Activated B cell treated with CpG ODN at 0.5 μM for 24 hours (primary cell): Measurements from ENCODE around the gene SCO2. TPM values are rescaled to one million over a fixed set of nuclear protein-coding genes. Genes with fewer than 3 reads are reported as not detected.

Source experiments
- ATAC-seq: fragments of 200-7000 bp; cut with Tn5 transposase; one replicate; pipeline ENCODE4 v1.10.0; 2021; ENCODE audit warnings: low read depth, mild to moderate bottlenecking, moderate library complexity
- CTCF ChIA-PET: fragments of 350-600 bp; sonication (Branson Sonifier 250); formaldehyde crosslinking; loops from one replicate; lab custom pipeline; 2021; ENCODE audit warnings: antibody characterized with exemption; lab: Charles Lee
- POLR2A ChIA-PET: fragments of 350-600 bp; sonication (Branson Sonifier 250); formaldehyde crosslinking; loops from one replicate; lab custom pipeline; 2021; ENCODE audit warnings: antibody characterized with exemption; lab: Charles Lee
- DNase-seq: peaks from one replicate; pipeline ENCODE4 v3.0.0; 2022
- H3K27ac Mint-ChIP-seq: one replicate; pipeline ENCODE4 v1.8.0; 2020; ENCODE audit warnings: mixed read lengths
- H3K27me3 Mint-ChIP-seq: one replicate; pipeline ENCODE4 v1.8.0; 2021; ENCODE audit warnings: mixed read lengths
- H3K36me3 Mint-ChIP-seq: one replicate; pipeline ENCODE4 v1.8.0; 2021; ENCODE audit warnings: low read depth, mixed read lengths
- H3K4me1 Mint-ChIP-seq: one replicate; pipeline ENCODE4 v1.8.0; 2021; ENCODE audit warnings: mixed read lengths
- H3K4me3 Mint-ChIP-seq: one replicate; pipeline ENCODE4 v1.8.0; 2020; ENCODE audit warnings: mild to moderate bottlenecking, mixed read lengths
- H3K9me3 Mint-ChIP-seq: one replicate; pipeline ENCODE4 v1.8.0; 2020; ENCODE audit warnings: mixed read lengths
- intact Hi-C: fragments of 100-400 bp; cut with micrococcal nuclease; formaldehyde crosslinking; loops from one replicate; pipeline ENCODE4 v1.15.1; 2024
- total RNA-seq: library from RNA; stranded (reverse); gene quantifications from 2 replicates; pipeline ENCODE4 v1.2.3, GENCODE V29; 2022
- TF ChIP-seq, protein P1 (sequence below): fragments of 200-600 bp; IDR thresholded peaks from one replicate; pipeline ENCODE4 v1.8.0; 2022; ENCODE audit warnings: antibody characterized with exemption, mild to moderate bottlenecking

SCO2 gene
- 7.1 and 11.6 TPM in 2 replicates for total RNA-seq

DNA sequence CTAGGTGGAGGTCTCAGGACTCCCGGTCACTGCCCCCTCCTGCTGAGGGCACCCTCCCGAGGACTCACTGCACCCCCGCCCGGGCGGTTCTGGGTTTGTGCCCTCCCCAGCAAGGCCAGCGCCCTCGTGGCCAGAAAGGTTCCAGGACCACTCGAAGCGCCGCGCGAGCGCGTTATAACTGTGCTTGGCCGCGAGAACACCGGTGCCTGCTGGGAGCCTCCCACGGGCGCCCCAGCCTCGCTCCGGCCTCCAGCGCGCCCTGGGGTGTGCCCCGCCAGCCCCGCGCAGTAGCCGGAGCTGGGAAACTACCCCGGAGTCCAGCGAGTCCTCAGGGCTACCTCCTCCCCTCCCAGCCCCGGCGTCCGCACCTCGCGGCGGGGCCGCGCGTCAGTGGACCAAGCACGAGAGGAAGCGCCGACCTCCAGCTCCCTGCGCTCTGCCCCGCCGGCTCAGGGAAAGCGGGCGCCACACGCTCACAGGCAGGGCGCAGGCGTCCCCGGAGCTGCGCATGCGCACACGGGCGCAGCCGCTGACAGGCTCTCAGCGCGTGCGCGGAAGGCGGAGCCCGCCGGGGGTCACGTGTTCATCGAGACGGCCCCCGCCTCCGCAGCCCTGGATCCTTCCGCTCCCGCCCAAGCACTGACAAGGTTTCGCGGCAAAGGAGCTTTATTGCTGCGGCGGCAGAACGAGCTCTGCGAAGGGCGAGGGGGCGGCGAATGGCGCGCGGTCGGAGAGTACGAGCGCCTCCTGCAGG is at the start of gene SCO2:
TSS of gene SCO2 (minus strand) at position 495 of the 754 bp plus-strand sequence. CDS start 1,187 bp downstream, outside the sequence.
- intact Hi-C loops = loop anchor here (1.0 to 5.0 kb wide), 7 partner anchors 17 to 598 kb away; partner anchors contain the start of genes CHKB, NCAPH2, SBF1 and TUBGCP6
- TF ChIP-seq, protein P1, sequence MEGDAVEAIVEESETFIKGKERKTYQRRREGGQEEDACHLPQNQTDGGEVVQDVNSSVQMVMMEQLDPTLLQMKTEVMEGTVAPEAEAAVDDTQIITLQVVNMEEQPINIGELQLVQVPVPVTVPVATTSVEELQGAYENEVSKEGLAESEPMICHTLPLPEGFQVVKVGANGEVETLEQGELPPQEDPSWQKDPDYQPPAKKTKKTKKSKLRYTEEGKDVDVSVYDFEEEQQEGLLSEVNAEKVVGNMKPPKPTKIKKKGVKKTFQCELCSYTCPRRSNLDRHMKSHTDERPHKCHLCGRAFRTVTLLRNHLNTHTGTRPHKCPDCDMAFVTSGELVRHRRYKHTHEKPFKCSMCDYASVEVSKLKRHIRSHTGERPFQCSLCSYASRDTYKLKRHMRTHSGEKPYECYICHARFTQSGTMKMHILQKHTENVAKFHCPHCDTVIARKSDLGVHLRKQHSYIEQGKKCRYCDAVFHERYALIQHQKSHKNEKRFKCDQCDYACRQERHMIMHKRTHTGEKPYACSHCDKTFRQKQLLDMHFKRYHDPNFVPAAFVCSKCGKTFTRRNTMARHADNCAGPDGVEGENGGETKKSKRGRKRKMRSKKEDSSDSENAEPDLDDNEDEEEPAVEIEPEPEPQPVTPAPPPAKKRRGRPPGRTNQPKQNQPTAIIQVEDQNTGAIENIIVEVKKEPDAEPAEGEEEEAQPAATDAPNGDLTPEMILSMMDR = no peak
- Mint-ChIP-seq H3K27ac (peak within 1 kb of the TSS; percentile 90), H3K4me3 (peak within 1 kb of the TSS; percentile 84), H3K27me3 (no peaks in the 10 kb centered on the region), H3K36me3 (peaks cover 38% of the 10 kb centered on the region), H3K4me1 (peaks cover 33% of the 10 kb centered on the region), H3K9me3 (no peaks in the 10 kb centered on the region)
- ChIA-PET CTCF (interaction anchor here (0.7 to 2.1 kb wide), 36 partner anchors 9 to 600 kb away, joined by 3 to 46 read pairs (median 6); partner anchors contain the start of genes CHKB, CPT1B, HDAC10 and KLHDC7B), POLR2A (interaction anchor here (0.6 to 13.6 kb wide), 38 partner anchors 9 to 600 kb away, joined by 3 to 946 read pairs (median 5); partner anchors contain the start of genes ADM2, ARSA, CHKB and HDAC10)
- ATAC-seq (peak; percentile 52), DNase-seq (peak; percentile 97)

DNA sequence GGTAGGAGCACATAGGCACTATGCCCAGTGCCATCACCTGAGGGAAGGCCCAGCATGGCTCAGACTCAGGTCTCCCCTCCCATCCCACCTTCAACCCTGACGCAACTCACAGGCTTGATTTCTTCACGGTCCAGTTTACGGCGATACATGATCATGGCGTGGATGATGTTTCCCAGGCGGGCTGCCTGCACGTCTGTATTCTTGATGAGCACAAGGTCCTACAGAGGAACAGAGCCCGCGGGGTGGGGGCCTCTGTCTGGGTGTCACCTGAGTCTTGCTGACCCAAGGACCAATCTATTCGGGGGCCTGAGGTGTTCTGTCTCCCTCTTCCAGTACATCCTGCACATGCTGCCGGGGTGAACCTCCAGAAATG is 49.0 kb upstream of the SCO2 start:
- Mint-ChIP-seq H3K36me3 (peaks cover 17% of the 10 kb centered on the region), H3K27me3 (no peaks in the 10 kb centered on the region), H3K27ac (no peak overlapping the region), H3K4me1 (peaks cover 11% of the 10 kb centered on the region), H3K9me3 (no peaks in the 10 kb centered on the region), H3K4me3 (no peak overlapping the region)
- POLR2A ChIA-PET = interaction anchor here (0.6 to 0.9 kb wide), 3 partner anchors 11 to 74 kb away, joined by 3 read pairs; no protein-coding TSS in a partner anchor
- ATAC-seq (no peak), DNase-seq (no peak)
- intact Hi-C loops = no loop called here
- CTCF ChIA-PET = no interaction called here
- TF ChIP-seq, protein P1 = no peak

DNA sequence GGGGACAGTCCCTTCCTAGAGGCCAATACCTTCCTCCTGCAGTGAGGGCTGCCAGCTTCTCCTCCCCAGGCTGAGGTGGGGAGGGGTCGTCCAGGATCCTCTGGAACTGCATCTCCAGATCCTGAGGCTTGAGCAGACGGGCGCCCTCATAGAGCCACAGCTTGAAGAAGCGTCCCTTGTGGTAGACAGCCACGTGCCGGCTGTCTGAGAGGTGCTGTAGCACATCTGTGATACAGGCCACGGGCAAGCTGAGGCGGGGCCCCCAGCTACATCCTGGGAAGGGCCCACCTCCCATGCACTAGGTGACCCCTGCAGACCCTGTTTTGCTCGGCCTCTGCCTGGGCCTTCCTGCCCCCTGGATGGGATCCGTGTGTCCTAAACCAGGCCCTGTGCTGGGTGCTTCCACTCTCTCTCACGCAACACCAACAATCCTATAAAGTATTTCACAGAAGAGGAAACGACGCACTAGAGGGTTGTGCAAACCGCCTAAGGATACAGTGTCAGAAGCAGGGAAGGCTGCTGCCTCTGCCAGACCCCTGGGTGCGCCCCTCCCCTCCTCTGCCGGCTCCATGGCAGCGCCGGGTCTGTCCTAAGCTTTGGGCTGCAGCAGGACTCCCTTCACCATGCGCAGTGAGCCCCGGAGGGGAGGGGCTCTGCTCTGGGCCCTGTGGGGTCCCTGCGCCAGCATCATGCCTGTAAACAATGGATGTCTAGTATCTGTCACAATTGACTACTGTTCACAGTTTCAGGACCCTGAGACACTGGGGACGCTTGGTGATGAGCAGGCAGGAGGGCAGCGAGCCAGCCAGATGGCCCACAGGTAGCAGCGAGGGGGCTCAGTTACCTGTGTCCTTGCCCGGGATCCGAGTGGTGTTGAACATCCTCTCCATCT is 48.3 kb upstream of the SCO2 start:
- intact Hi-C loops = no loop called here
- ChIA-PET POLR2A (no interaction called here), CTCF (no interaction called here)
- H3K27me3 Mint-ChIP-seq = no peaks in the 10 kb centered on the region
- no peak overlapping the region for H3K27ac Mint-ChIP-seq
- no peak overlapping the region for H3K4me3 Mint-ChIP-seq
- H3K9me3 Mint-ChIP-seq = no peaks in the 10 kb centered on the region
- no peak for DNase-seq
- H3K4me1 Mint-ChIP-seq = peaks cover 11% of the 10 kb centered on the region
- no peak for ATAC-seq
- TF ChIP-seq, protein P1 = no peak
- peaks cover 21% of the 10 kb centered on the region for H3K36me3 Mint-ChIP-seq

DNA sequence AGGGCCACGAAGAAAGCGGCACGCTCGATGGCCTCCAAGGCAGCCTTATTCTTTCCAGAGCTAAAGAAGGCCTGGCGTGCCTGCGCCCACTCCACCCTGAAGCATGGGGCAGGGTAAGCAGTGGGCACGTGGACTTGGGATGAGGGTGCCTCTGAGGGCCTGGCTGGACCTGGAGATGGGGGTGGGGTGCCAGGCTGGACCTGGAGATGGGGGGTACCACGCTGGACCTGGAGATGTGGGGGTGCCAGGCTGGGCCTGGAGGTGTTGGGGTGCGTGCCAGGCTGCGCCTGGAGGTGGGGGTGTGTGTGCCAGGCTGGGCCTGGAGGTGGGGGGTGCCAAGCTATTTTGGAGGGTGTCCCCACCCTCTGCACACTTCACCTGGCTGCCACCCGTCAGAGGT is 47.6 kb upstream of the SCO2 start:
- Mint-ChIP-seq H3K4me1 (peaks cover 11% of the 10 kb centered on the region), H3K9me3 (no peaks in the 10 kb centered on the region), H3K27me3 (no peaks in the 10 kb centered on the region), H3K4me3 (no peak overlapping the region), H3K36me3 (peaks cover 23% of the 10 kb centered on the region), H3K27ac (no peak overlapping the region)
- TF ChIP-seq, protein P1 = no peak
- DNase-seq (no peak), ATAC-seq (no peak)
- ChIA-PET POLR2A (no interaction called here), CTCF (no interaction called here)
- intact Hi-C loops = no loop called here
